ENCODE measurements around the gene PHAX. TPM values are rescaled to one million over a fixed set of nuclear protein-coding genes. Genes with fewer than 3 reads are reported as not detected.

Gene PHAX
- total RNA-seq, 6 experiments from 2014 or later: 48.2 to 70.8 (median 67.0) TPM

GRCh38 chr5:126587551-126588390 is 13.0 kb upstream of the PHAX start:
- peaks cover 10% of the 10 kb centered on the region for H3K4me1 Mint-ChIP-seq (ENCODE audit: low read depth)
- TF ChIP-seq CTCF (IDR thresholded peaks at IDR 0.05): no peak
- no peak for DNase-seq
- H3K4me3 Mint-ChIP-seq: no peak overlapping the region
- H3K27me3 Mint-ChIP-seq (ENCODE audit: insufficient read depth): no peaks in the 10 kb centered on the region
- no peaks in the 10 kb centered on the region for H3K9me3 Mint-ChIP-seq
- H3K36me3 Mint-ChIP-seq (ENCODE audit: low read depth): peaks cover 16% of the 10 kb centered on the region
- no peak overlapping the region for H3K27ac Mint-ChIP-seq

- TF ChIP-seq CTCF (IDR thresholded peaks at IDR 0.05): no peak
- no peak for DNase-seq
- H3K9me3 Mint-ChIP-seq: no peaks in the 10 kb centered on the region
These were observed 11.0 kb upstream of the PHAX start for GRCh38 chr5:126589536-126590297.

GRCh38 chr5:126591549-126591948 is 9.2 kb upstream of the PHAX start:
- H3K27me3 Mint-ChIP-seq (ENCODE audit: insufficient read depth): 0 out of 2 replicates have a peak, but pooled peaks cover 2% of the 10 kb centered on the region
- peaks cover 13% of the 10 kb centered on the region for H3K36me3 Mint-ChIP-seq (ENCODE audit: low read depth)
- DNase-seq: no peak
- H3K4me1 Mint-ChIP-seq (ENCODE audit: low read depth): peaks cover 35% of the 10 kb centered on the region
- TF ChIP-seq CTCF (IDR thresholded peaks at IDR 0.05): no peak
- H3K4me3 Mint-ChIP-seq: no peak overlapping the region
- H3K27ac Mint-ChIP-seq: no peak overlapping the region
- no peaks in the 10 kb centered on the region for H3K9me3 Mint-ChIP-seq

More at GRCh38 chr5:126589536-126590297, 11.0 kb upstream of the PHAX start:
- H3K4me3 Mint-ChIP-seq: no peak overlapping the region
- peaks cover 13% of the 10 kb centered on the region for H3K36me3 Mint-ChIP-seq (ENCODE audit: low read depth)
- H3K27me3 Mint-ChIP-seq (ENCODE audit: insufficient read depth): no peaks in the 10 kb centered on the region
- H3K27ac Mint-ChIP-seq: no peak overlapping the region
- peaks cover 26% of the 10 kb centered on the region for H3K4me1 Mint-ChIP-seq (ENCODE audit: low read depth)

- Mint-ChIP-seq H3K36me3 (ENCODE audit: low read depth) (peaks cover 13% of the 10 kb centered on the region), H3K4me1 (ENCODE audit: low read depth) (peaks cover 46% of the 10 kb centered on the region), H3K9me3 (no peaks in the 10 kb centered on the region), H3K27ac (peak within 1 kb of the TSS; percentile 85), H3K4me3 (peak within 1 kb of the TSS; percentile 90), H3K27me3 (ENCODE audit: insufficient read depth) (0 out of 2 replicates have a peak, but pooled peaks cover 2% of the 10 kb centered on the region)
- TF ChIP-seq CTCF (IDR thresholded peaks at IDR 0.05): peak; percentile 57
- peak; percentile 83 for DNase-seq
These were observed 5.8 kb upstream of the PHAX start, which contains the start of gene ALDH7A1 for GRCh38 chr5:126594748-126595485. ALDH7A1 (minus strand) TSS chr5:126595219; CDS start chr5:126595198, 21 bp downstream.

GRCh38 chr5:126595486-126596083 is 5.2 kb upstream of the PHAX start:
- H3K4me1 Mint-ChIP-seq (ENCODE audit: low read depth): peaks cover 52% of the 10 kb centered on the region
- no peaks in the 10 kb centered on the region for H3K9me3 Mint-ChIP-seq
- TF ChIP-seq CTCF (IDR thresholded peaks at IDR 0.05): 0 out of 2 replicates have a peak, but pooled peaks have one; percentile 3
- DNase-seq: no peak
- H3K27me3 Mint-ChIP-seq (ENCODE audit: insufficient read depth): 0 out of 2 replicates have a peak, but pooled peaks cover 2% of the 10 kb centered on the region
- peaks cover 13% of the 10 kb centered on the region for H3K36me3 Mint-ChIP-seq (ENCODE audit: low read depth)
- H3K4me3 Mint-ChIP-seq: peak overlapping the region; percentile 90
- H3K27ac Mint-ChIP-seq: peak overlapping the region; percentile 85

Data from HFFc6 (cell line).